ENCODE data around the gene CRB1. TPM values are rescaled to one million over a fixed set of nuclear protein-coding genes. Genes with fewer than 3 reads are reported as not detected.

Gene CRB1
- total RNA-seq, 1 experiment from 2014 or later, result not detected

DNA sequence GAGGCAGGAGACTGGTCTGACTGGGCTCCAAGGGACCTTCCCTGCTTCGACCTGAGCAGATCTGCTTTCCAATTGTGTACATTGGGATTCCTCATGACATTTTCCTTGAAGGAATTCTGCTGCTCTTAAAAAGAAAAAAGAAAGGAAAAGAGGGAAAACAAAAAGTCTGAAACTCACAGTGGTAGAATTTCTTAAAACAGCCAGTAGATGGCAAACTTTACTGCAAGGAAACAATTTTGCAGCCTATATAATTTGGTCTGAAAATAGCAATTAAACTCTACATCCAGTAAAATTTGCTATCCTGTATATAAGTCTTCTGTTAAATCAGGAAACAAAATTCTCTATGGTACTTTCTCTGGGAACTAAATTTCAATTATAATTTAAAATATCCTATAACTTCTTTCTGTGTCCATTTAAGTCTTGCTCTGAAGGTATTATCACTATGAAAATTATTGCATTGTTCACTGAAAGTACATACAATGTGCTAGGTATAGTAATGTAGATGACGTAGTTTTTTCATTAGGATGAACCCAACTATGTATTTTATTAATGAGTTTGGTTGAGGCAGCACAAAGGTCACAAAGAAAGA, 59.8 kb downstream of the CRB1 start:
- intact Hi-C loops (cut with micrococcal nuclease; ENCODE audit: unreplicated experiment), result no loop called here
- ATAC-seq, result no peak
- TF ChIP-seq, protein P1, sequence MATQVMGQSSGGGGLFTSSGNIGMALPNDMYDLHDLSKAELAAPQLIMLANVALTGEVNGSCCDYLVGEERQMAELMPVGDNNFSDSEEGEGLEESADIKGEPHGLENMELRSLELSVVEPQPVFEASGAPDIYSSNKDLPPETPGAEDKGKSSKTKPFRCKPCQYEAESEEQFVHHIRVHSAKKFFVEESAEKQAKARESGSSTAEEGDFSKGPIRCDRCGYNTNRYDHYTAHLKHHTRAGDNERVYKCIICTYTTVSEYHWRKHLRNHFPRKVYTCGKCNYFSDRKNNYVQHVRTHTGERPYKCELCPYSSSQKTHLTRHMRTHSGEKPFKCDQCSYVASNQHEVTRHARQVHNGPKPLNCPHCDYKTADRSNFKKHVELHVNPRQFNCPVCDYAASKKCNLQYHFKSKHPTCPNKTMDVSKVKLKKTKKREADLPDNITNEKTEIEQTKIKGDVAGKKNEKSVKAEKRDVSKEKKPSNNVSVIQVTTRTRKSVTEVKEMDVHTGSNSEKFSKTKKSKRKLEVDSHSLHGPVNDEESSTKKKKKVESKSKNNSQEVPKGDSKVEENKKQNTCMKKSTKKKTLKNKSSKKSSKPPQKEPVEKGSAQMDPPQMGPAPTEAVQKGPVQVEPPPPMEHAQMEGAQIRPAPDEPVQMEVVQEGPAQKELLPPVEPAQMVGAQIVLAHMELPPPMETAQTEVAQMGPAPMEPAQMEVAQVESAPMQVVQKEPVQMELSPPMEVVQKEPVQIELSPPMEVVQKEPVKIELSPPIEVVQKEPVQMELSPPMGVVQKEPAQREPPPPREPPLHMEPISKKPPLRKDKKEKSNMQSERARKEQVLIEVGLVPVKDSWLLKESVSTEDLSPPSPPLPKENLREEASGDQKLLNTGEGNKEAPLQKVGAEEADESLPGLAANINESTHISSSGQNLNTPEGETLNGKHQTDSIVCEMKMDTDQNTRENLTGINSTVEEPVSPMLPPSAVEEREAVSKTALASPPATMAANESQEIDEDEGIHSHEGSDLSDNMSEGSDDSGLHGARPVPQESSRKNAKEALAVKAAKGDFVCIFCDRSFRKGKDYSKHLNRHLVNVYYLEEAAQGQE (IDR thresholded peaks at IDR 0.05; ENCODE audit: insufficient read depth in 1 of 2, low read depth in 2 of 2, low read length in 1 of 2), result no peak
- TF ChIP-seq, protein P2, sequence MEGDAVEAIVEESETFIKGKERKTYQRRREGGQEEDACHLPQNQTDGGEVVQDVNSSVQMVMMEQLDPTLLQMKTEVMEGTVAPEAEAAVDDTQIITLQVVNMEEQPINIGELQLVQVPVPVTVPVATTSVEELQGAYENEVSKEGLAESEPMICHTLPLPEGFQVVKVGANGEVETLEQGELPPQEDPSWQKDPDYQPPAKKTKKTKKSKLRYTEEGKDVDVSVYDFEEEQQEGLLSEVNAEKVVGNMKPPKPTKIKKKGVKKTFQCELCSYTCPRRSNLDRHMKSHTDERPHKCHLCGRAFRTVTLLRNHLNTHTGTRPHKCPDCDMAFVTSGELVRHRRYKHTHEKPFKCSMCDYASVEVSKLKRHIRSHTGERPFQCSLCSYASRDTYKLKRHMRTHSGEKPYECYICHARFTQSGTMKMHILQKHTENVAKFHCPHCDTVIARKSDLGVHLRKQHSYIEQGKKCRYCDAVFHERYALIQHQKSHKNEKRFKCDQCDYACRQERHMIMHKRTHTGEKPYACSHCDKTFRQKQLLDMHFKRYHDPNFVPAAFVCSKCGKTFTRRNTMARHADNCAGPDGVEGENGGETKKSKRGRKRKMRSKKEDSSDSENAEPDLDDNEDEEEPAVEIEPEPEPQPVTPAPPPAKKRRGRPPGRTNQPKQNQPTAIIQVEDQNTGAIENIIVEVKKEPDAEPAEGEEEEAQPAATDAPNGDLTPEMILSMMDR (IDR thresholded peaks at IDR 0.05), result peak; percentile 75
- no TSS peak for BruUV-seq (replicated peaks)
- no peak overlapping the region for H3K27ac ChIP-seq (ENCODE audit: low read length)
- no peaks in the 10 kb centered on the region for H3K27me3 ChIP-seq (ENCODE audit: control insufficient read depth, insufficient read depth, low read length)
- no peak overlapping the region for H3K4me3 ChIP-seq (ENCODE audit: low read depth in 2 of 2, low read length in 2 of 2)
- H3K9me3 ChIP-seq (ENCODE audit: control insufficient read depth, insufficient read depth, low read depth, low read length), result no peaks in the 10 kb centered on the region
- ChIA-PET POLR2A (no interaction called here), CTCF (no interaction called here)
- no peaks in the 10 kb centered on the region for H3K36me3 ChIP-seq (ENCODE audit: control insufficient read depth, insufficient read depth, low read length)
- no peak for DNase-seq (ENCODE audit: low read depth, low spot score)
- in situ Hi-C loops (cut with HindIII; ENCODE audit: low pct_unique_long_range_greater_than_20kb, low sequenced_read_pairs), result no loop called here
- H3K4me1 ChIP-seq (ENCODE audit: control insufficient read depth, insufficient read depth, low read length), result no peaks in the 10 kb centered on the region

DNA sequence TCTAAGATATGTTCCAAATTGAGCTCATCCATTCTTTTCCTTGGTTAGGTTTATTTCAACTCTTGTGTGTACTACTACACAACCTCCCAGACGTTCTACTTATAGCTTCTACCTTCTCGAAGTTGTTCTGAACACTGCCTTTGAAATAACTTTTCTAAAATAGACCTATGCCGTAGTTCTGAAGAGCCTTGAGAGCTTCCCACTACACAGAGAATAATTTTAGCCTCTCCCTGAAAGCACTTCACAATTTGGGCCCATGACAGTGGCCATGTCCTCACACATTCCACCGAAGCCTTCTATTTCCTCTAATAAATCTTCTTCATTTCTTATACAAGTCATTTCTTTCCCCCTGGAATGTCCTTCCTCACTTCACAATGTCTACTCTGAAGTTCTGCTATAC, 62.2 kb downstream of the CRB1 start:
- Histone ChIP-seq H3K4me1 (ENCODE audit: control insufficient read depth, insufficient read depth, low read length) (no peaks in the 10 kb centered on the region), H3K36me3 (ENCODE audit: control insufficient read depth, insufficient read depth, low read length) (no peaks in the 10 kb centered on the region), H3K4me3 (ENCODE audit: low read depth in 2 of 2, low read length in 2 of 2) (no peak overlapping the region), H3K9me3 (ENCODE audit: control insufficient read depth, insufficient read depth, low read depth, low read length) (no peaks in the 10 kb centered on the region), H3K27me3 (ENCODE audit: control insufficient read depth, insufficient read depth, low read length) (no peaks in the 10 kb centered on the region), H3K27ac (ENCODE audit: low read length) (no peak overlapping the region)
- in situ Hi-C loops (cut with HindIII; ENCODE audit: low pct_unique_long_range_greater_than_20kb, low sequenced_read_pairs) (no loop called here), intact Hi-C loops (cut with micrococcal nuclease; ENCODE audit: unreplicated experiment) (no loop called here)
- CTCF ChIA-PET, result no interaction called here
- BruUV-seq (replicated peaks), result no TSS peak
- ATAC-seq (no peak), DNase-seq (ENCODE audit: low read depth, low spot score) (no peak)
- TF ChIP-seq SIN3A (IDR thresholded peaks at IDR 0.05; ENCODE audit: borderline replicate concordance, insufficient read depth, low read depth, low read length) (no peak), POLR2AphosphoS5 (IDR thresholded peaks at IDR 0.05; ENCODE audit: low read depth, low read length) (no peak)
- TF ChIP-seq, protein P1 (IDR thresholded peaks at IDR 0.05; ENCODE audit: insufficient read depth in 1 of 2, low read depth in 2 of 2, low read length in 1 of 2), result no peak
- TF ChIP-seq, protein P2 (IDR thresholded peaks at IDR 0.05), result no peak
- POLR2A ChIA-PET, result no interaction called here

All from Panc1 (cell line).